HEK293 (cell line): ENCODE measurements around the gene ERO1B.

Experiments used
- CTCF ChIA-PET: fragments of 350-600 bp; formaldehyde crosslinking; extraction: SDS; loops from one replicate; lab custom pipeline; 2021; ENCODE audit warnings: antibody characterized with exemption; lab: Yijun Ruan, JAX
- POLR2A ChIA-PET: fragments of 300-600 bp; formaldehyde crosslinking; extraction: SDS; loops from one replicate; lab custom pipeline; 2020; ENCODE audit warnings: antibody characterized with exemption, inconsistent platforms; lab: Yijun Ruan, JAX
- H3K27ac ChIP-seq: fragments of 200-500 bp; sonication (Bioruptor generic); 2 replicates; pipeline ENCODE4 v1.5.1; 2014; ENCODE audit warnings: low read depth, low read length, control low read depth, inconsistent platforms; ENCODE audit errors: extremely low read depth
- H3K36me3 ChIP-seq, 2 experiments: fragments of 200-500 bp in 1 of 2; sonication (Bioruptor generic) in 1 of 2; 1 replicate in 1 of 2; 2 replicates in 1 of 2; pipeline ENCODE4 v1.5.1; 2014 to 2017; ENCODE audit warnings: inconsistent platforms in 2 of 2, low read length in 2 of 2; ENCODE audit not compliant: control insufficient read depth in 2 of 2, insufficient read depth in 1 of 2
- H3K4me1 ChIP-seq: fragments of 200-500 bp; sonication (Bioruptor generic); 2 replicates; pipeline ENCODE4 v1.5.1; 2014; ENCODE audit warnings: mild to moderate bottlenecking, low read length, inconsistent platforms; ENCODE audit not compliant: control insufficient read depth, insufficient read depth
- H3K4me3 ChIP-seq: 2 replicates; pipeline ENCODE4 v1.5.1; 2011; ENCODE audit warnings: low read depth, mild to moderate bottlenecking, control low read depth, low read length, moderate library complexity
- H3K9me3 ChIP-seq: fragments of 200-500 bp; sonication (Bioruptor generic); 2 replicates; pipeline ENCODE4 v1.5.1; 2014; ENCODE audit warnings: low read depth, low read length, inconsistent platforms; ENCODE audit not compliant: control insufficient read depth, insufficient read depth
- KLF9 ChIP-seq: fragments of 450-650 bp; formaldehyde crosslinking; IDR thresholded peaks from 2 replicates; pipeline ENCODE4 v1.5.1; 2016; ENCODE audit warnings: missing biosample characterization, missing genetic modification characterization, low read depth
- SP7 ChIP-seq: fragments of 450-650 bp; formaldehyde crosslinking; IDR thresholded peaks from 2 replicates; pipeline ENCODE4 v1.5.1; 2016; ENCODE audit warnings: missing biosample characterization, missing genetic modification characterization
- ZBTB48 ChIP-seq: fragments of 450-650 bp; formaldehyde crosslinking; IDR thresholded peaks from 2 replicates; pipeline ENCODE4 v1.5.1; 2016; ENCODE audit warnings: missing biosample characterization, missing genetic modification characterization
- ZBTB7A ChIP-seq: fragments of 450-650 bp; formaldehyde crosslinking; IDR thresholded peaks from 2 replicates; pipeline ENCODE4 v1.5.1; 2016; ENCODE audit warnings: low read depth, missing biosample characterization, missing genetic modification characterization
- ZFP69B ChIP-seq: fragments of 450-650 bp; formaldehyde crosslinking; IDR thresholded peaks from 2 replicates; pipeline ENCODE4 v1.5.1; 2016; ENCODE audit warnings: missing biosample characterization, missing genetic modification characterization
- ZNF132 ChIP-seq: fragments of 450-650 bp; formaldehyde crosslinking; IDR thresholded peaks from 2 replicates; pipeline ENCODE4 v1.5.1; 2017; ENCODE audit warnings: missing biosample characterization, missing genetic modification characterization, borderline replicate concordance
- ZNF146 ChIP-seq: fragments of 450-650 bp; formaldehyde crosslinking; IDR thresholded peaks from 2 replicates; pipeline ENCODE4 v1.5.1; 2016; ENCODE audit warnings: missing biosample characterization, missing genetic modification characterization
- ZNF157 ChIP-seq: fragments of 450-650 bp; formaldehyde crosslinking; IDR thresholded peaks from 2 replicates; pipeline ENCODE4 v1.5.1; 2016; ENCODE audit warnings: missing biosample characterization, missing genetic modification characterization
- ZNF223 ChIP-seq: fragments of 450-650 bp; formaldehyde crosslinking; IDR thresholded peaks from 2 replicates; pipeline ENCODE4 v1.5.1; 2016; ENCODE audit warnings: missing biosample characterization, missing genetic modification characterization
- ZNF23 ChIP-seq: fragments of 450-650 bp; formaldehyde crosslinking; IDR thresholded peaks from 2 replicates; pipeline ENCODE4 v1.5.1; 2016; ENCODE audit warnings: missing biosample characterization, missing genetic modification characterization, borderline replicate concordance
- ZNF24 ChIP-seq: fragments of 450-650 bp; formaldehyde crosslinking; IDR thresholded peaks from 2 replicates; pipeline ENCODE4 v1.5.1; 2016; ENCODE audit warnings: missing biosample characterization, missing genetic modification characterization
- ZNF341 ChIP-seq: fragments of 450-650 bp; formaldehyde crosslinking; IDR thresholded peaks from 2 replicates; pipeline ENCODE4; 2016; ENCODE audit warnings: low read depth, missing biosample characterization, missing genetic modification characterization
- ZNF521 ChIP-seq: fragments of 450-650 bp; formaldehyde crosslinking; IDR thresholded peaks from 2 replicates; pipeline ENCODE4 v1.5.1; 2017; ENCODE audit warnings: missing biosample characterization, mild to moderate bottlenecking, missing genetic modification characterization
- ZNF555 ChIP-seq: fragments of 450-650 bp; formaldehyde crosslinking; conservative IDR thresholded peaks from 2 replicates; pipeline ENCODE4 v1.5.1; 2017; ENCODE audit warnings: missing biosample characterization, mild to moderate bottlenecking, missing genetic modification characterization, inconsistent platforms
- ZNF558 ChIP-seq: fragments of 450-650 bp; formaldehyde crosslinking; IDR thresholded peaks from 2 replicates; pipeline ENCODE4 v1.5.1; 2016; ENCODE audit warnings: missing biosample characterization, missing genetic modification characterization
- ZNF610 ChIP-seq: fragments of 450-650 bp; formaldehyde crosslinking; IDR thresholded peaks from 2 replicates; pipeline ENCODE4 v1.5.1; 2016; ENCODE audit warnings: missing biosample characterization, missing genetic modification characterization, borderline replicate concordance
- ZNF664 ChIP-seq: fragments of 450-650 bp; formaldehyde crosslinking; IDR thresholded peaks from 2 replicates; pipeline ENCODE4 v1.5.1; 2016; ENCODE audit warnings: missing biosample characterization, missing genetic modification characterization
- ZXDB ChIP-seq: fragments of 450-650 bp; formaldehyde crosslinking; IDR thresholded peaks from 2 replicates; pipeline ENCODE4 v1.5.1; 2016; ENCODE audit warnings: missing biosample characterization, missing genetic modification characterization
- TF ChIP-seq, protein P1 (sequence below): fragments of 450-650 bp; formaldehyde crosslinking; IDR thresholded peaks from 2 replicates; pipeline ENCODE4 v1.5.1; 2016; ENCODE audit warnings: missing biosample characterization, missing genetic modification characterization
- TF ChIP-seq, protein P2 (sequence below): sonication (generic); formaldehyde crosslinking; IDR thresholded peaks from 2 replicates; pipeline ENCODE4 v1.8.1; 2022; ENCODE audit warnings: mild to moderate bottlenecking, moderate library complexity, missing genetic modification reagents
- TF ChIP-seq, protein P3 (sequence below): fragments of 450-650 bp; formaldehyde crosslinking; IDR thresholded peaks from 2 replicates; pipeline ENCODE4; 2016; ENCODE audit warnings: missing biosample characterization, missing genetic modification characterization
- TF ChIP-seq, protein P4 (sequence below): fragments of 450-650 bp; formaldehyde crosslinking; IDR thresholded peaks from 2 replicates; pipeline ENCODE4 v1.5.1; 2016; ENCODE audit warnings: missing biosample characterization, missing genetic modification characterization
- TF ChIP-seq, protein P5 (sequence below): fragments of 450-650 bp; formaldehyde crosslinking; IDR thresholded peaks from 2 replicates; pipeline ENCODE4 v1.5.1; 2017; ENCODE audit warnings: missing biosample characterization, missing genetic modification characterization
- TF ChIP-seq, protein P6 (sequence below): fragments of 450-650 bp; formaldehyde crosslinking; conservative IDR thresholded peaks from 2 replicates; pipeline ENCODE4 v1.5.1; 2016; ENCODE audit warnings: low read depth, missing biosample characterization, missing genetic modification characterization

ERO1B gene

DNA sequence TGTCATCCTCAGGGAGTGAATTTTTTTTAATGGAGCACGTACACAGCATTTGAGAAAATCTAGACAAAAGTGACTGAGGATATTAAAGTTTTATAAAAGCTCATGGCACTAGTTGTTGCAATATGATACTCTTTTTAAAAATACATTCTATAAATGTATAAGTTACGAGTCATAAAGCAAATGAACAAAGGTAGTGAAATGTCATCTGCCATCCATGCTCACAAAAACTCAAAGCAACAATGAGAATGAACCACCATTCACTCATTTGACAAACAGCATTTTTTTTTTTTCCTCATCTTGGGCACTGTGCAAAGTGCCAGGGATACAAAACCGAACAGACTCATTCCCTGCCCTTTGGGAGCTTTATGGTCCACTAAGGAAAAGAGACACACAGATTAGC is 100.7 kb downstream of the ERO1B start:
- Histone ChIP-seq H3K4me3 (no peak overlapping the region), H3K9me3 (no peaks in the 10 kb centered on the region; the same call in 1 of the 2 replicates), H3K4me1 (no peaks in the 10 kb centered on the region), H3K27ac (no peak overlapping the region), H3K36me3 (peaks cover 39 to 41% of the 10 kb centered on the region in 2 experiments)
- POLR2A ChIA-PET, result interaction anchor here (0.7 kb wide), 1 partner anchor 309 kb away, joined by 4 read pairs; no protein-coding TSS in a partner anchor
- TF ChIP-seq ZNF146, result no peak
- TF ChIP-seq ZNF24 (tag by site-specific recombination), result no peak
- TF ChIP-seq ZNF157 (tag by site-specific recombination), result no peak
- TF ChIP-seq, protein P1, sequence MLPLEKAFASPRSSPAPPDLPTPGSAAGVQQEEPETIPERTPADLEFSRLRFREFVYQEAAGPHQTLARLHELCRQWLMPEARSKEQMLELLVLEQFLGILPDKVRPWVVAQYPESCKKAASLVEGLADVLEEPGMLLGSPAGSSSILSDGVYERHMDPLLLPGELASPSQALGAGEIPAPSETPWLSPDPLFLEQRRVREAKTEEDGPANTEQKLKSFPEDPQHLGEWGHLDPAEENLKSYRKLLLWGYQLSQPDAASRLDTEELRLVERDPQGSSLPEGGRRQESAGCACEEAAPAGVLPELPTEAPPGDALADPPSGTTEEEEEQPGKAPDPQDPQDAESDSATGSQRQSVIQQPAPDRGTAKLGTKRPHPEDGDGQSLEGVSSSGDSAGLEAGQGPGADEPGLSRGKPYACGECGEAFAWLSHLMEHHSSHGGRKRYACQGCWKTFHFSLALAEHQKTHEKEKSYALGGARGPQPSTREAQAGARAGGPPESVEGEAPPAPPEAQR, result no peak
- TF ChIP-seq ZNF555 (tag by site-specific recombination), result no peak
- no peak for TF ChIP-seq ZNF664 (tag by site-specific recombination)
- TF ChIP-seq SP7 (tag by site-specific recombination), result no peak
- TF ChIP-seq ZNF521 (tag by site-specific recombination), result no peak
- TF ChIP-seq ZFP69B (tag by site-specific recombination), result no peak
- CTCF ChIA-PET, result interaction anchor here (0.6 kb wide), 1 partner anchor 12 kb away, joined by 3 read pairs; no protein-coding TSS in a partner anchor

DNA sequence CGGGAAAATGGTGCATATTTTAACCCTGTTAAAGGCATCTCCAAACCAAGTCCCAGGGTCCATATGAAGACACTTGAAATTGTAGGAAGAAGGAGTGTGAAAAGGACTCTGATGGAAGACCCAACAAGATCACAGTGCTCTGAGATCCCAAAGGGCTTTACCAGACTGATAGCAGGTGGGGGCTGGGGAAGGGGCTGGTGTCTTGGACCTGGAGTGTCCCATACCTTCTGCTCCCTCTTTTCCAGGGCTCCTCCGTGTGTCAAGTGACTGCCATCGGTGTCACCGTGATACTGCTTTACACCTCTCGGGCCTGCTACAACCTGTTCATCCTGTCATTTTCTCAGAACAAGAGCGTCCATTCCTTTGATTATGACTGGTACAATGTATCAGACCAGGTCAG is 102.1 kb downstream of the ERO1B start:
- H3K4me3 ChIP-seq, result no peak overlapping the region
- peaks cover 33 to 35% of the 10 kb centered on the region in 2 experiments for H3K36me3 ChIP-seq
- H3K4me1 ChIP-seq, result no peaks in the 10 kb centered on the region
- CTCF ChIA-PET, result no interaction called here
- POLR2A ChIA-PET, result no interaction called here
- H3K27ac ChIP-seq, result no peak overlapping the region
- H3K9me3 ChIP-seq, result no peaks in the 10 kb centered on the region
- TF ChIP-seq, protein P2, sequence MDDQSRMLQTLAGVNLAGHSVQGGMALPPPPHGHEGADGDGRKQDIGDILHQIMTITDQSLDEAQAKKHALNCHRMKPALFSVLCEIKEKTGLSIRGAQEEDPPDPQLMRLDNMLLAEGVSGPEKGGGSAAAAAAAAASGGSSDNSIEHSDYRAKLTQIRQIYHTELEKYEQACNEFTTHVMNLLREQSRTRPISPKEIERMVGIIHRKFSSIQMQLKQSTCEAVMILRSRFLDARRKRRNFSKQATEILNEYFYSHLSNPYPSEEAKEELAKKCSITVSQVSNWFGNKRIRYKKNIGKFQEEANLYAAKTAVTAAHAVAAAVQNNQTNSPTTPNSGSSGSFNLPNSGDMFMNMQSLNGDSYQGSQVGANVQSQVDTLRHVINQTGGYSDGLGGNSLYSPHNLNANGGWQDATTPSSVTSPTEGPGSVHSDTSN, result no peak
- TF ChIP-seq, protein P3, sequence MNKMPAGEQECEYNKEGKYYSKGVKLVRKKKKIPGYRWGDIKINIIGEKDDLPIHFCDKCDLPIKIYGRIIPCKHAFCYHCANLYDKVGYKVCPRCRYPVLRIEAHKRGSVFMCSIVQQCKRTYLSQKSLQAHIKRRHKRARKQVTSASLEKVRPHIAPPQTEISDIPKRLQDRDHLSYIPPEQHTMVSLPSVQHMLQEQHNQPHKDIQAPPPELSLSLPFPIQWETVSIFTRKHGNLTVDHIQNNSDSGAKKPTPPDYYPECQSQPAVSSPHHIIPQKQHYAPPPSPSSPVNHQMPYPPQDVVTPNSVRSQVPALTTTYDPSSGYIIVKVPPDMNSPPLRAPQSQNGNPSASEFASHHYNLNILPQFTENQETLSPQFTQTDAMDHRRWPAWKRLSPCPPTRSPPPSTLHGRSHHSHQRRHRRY, result no peak
- TF ChIP-seq, protein P4, sequence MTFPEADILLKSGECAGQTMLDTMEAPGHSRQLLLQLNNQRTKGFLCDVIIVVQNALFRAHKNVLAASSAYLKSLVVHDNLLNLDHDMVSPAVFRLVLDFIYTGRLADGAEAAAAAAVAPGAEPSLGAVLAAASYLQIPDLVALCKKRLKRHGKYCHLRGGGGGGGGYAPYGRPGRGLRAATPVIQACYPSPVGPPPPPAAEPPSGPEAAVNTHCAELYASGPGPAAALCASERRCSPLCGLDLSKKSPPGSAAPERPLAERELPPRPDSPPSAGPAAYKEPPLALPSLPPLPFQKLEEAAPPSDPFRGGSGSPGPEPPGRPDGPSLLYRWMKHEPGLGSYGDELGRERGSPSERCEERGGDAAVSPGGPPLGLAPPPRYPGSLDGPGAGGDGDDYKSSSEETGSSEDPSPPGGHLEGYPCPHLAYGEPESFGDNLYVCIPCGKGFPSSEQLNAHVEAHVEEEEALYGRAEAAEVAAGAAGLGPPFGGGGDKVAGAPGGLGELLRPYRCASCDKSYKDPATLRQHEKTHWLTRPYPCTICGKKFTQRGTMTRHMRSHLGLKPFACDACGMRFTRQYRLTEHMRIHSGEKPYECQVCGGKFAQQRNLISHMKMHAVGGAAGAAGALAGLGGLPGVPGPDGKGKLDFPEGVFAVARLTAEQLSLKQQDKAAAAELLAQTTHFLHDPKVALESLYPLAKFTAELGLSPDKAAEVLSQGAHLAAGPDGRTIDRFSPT (tag by site-specific recombination), result no peak
- no peak for TF ChIP-seq KLF9 (tag by site-specific recombination)
- TF ChIP-seq ZBTB7A (tag by site-specific recombination), result no peak
- TF ChIP-seq ZNF558 (tag by site-specific recombination), result no peak
- TF ChIP-seq, protein P5, sequence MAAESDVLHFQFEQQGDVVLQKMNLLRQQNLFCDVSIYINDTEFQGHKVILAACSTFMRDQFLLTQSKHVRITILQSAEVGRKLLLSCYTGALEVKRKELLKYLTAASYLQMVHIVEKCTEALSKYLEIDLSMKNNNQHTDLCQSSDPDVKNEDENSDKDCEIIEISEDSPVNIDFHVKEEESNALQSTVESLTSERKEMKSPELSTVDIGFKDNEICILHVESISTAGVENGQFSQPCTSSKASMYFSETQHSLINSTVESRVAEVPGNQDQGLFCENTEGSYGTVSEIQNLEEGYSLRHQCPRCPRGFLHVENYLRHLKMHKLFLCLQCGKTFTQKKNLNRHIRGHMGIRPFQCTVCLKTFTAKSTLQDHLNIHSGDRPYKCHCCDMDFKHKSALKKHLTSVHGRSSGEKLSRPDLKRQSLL (tag by site-specific recombination), result no peak
- no peak for TF ChIP-seq ZXDB (tag by site-specific recombination)
- TF ChIP-seq, protein P6, sequence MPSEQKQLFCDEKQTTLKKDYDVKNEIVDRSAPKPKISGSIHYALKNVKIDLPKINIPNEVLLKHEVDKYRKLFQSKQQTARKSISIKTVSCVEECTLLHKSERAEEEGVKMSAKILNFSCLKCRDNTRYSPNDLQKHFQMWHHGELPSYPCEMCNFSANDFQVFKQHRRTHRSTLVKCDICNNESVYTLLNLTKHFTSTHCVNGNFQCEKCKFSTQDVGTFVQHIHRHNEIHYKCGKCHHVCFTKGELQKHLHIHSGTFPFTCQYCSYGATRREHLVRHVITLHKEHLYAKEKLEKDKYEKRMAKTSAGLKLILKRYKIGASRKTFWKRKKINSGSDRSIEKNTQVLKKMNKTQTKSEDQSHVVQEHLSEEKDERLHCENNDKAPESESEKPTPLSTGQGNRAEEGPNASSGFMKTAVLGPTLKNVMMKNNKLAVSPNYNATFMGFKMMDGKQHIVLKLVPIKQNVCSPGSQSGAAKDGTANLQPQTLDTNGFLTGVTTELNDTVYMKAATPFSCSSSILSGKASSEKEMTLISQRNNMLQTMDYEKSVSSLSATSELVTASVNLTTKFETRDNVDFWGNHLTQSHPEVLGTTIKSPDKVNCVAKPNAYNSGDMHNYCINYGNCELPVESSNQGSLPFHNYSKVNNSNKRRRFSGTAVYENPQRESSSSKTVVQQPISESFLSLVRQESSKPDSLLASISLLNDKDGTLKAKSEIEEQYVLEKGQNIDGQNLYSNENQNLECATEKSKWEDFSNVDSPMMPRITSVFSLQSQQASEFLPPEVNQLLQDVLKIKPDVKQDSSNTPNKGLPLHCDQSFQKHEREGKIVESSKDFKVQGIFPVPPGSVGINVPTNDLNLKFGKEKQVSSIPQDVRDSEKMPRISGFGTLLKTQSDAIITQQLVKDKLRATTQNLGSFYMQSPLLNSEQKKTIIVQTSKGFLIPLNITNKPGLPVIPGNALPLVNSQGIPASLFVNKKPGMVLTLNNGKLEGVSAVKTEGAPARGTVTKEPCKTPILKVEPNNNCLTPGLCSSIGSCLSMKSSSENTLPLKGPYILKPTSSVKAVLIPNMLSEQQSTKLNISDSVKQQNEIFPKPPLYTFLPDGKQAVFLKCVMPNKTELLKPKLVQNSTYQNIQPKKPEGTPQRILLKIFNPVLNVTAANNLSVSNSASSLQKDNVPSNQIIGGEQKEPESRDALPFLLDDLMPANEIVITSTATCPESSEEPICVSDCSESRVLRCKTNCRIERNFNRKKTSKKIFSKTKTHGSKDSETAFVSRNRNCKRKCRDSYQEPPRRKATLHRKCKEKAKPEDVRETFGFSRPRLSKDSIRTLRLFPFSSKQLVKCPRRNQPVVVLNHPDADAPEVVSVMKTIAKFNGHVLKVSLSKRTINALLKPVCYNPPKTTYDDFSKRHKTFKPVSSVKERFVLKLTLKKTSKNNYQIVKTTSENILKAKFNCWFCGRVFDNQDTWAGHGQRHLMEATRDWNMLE (tag by site-specific recombination), result no peak
- no peak for TF ChIP-seq ZNF610 (tag by site-specific recombination)
- TF ChIP-seq ZNF223 (tag by site-specific recombination), result no peak
- TF ChIP-seq ZNF132, result no peak
- TF ChIP-seq ZNF341 (tag by site-specific recombination), result no peak
- TF ChIP-seq ZBTB48, result no peak
- no peak for TF ChIP-seq ZNF23
